Neural progenitor cell (in vitro differentiated cells): ENCODE measurements around the gene SCN8A. TPM values are rescaled to one million over a fixed set of nuclear protein-coding genes. Genes with fewer than 3 reads are reported as not detected.
"Not testable (repeated sequence)": the region's sequence is repeated elsewhere in the genome, so short reads cannot be mapped to it uniquely, and the experiment has no call there.

Experiments used
- DNase-seq: peaks from one replicate; pipeline ENCODE4 v3.0.0-alpha.2; 2016; ENCODE audit warnings: low spot score
- H2AFZ ChIP-seq: fragments of 200-600 bp; sonication (generic); replicated peaks from 2 replicates; pipeline ENCODE4 v1.6.1; 2016; ENCODE audit warnings: antibody characterized with exemption
- H3F3A ChIP-seq: fragments of 200-600 bp; sonication (generic); 2 replicates; pipeline ENCODE4 v1.6.1; 2016; ENCODE audit warnings: antibody characterized with exemption, low read depth
- H3K27ac ChIP-seq: fragments of 200-600 bp; sonication (generic); 2 replicates; pipeline ENCODE4 v1.5.1; 2016; ENCODE audit warnings: mild to moderate bottlenecking
- H3K27me3 ChIP-seq: fragments of 200-600 bp; sonication (generic); 2 replicates; pipeline ENCODE4 v1.6.1; 2016; ENCODE audit warnings: mild to moderate bottlenecking, moderate library complexity
- H3K36me3 ChIP-seq: fragments of 200-600 bp; sonication (generic); 2 replicates; pipeline ENCODE4 v1.5.1; 2016
- H3K4me1 ChIP-seq: fragments of 200-600 bp; sonication (generic); 2 replicates; pipeline ENCODE4 v1.6.1; 2016; ENCODE audit warnings: mixed run types
- H3K4me2 ChIP-seq: fragments of 200-600 bp; sonication (generic); 2 replicates; pipeline ENCODE4 v1.6.1; 2016
- H3K4me3 ChIP-seq: fragments of 200-600 bp; sonication (generic); 2 replicates; pipeline ENCODE4 v1.5.1; 2016
- H3K79me2 ChIP-seq: fragments of 200-600 bp; sonication (generic); 2 replicates; pipeline ENCODE4 v1.6.1; 2016; ENCODE audit warnings: low read depth
- H3K9ac ChIP-seq: fragments of 200-600 bp; sonication (generic); 2 replicates; pipeline ENCODE4 v1.6.1; 2016
- H3K9me3 ChIP-seq: fragments of 200-600 bp; sonication (generic); 2 replicates; pipeline ENCODE4 v1.5.1; 2016; ENCODE audit warnings: low read depth
- H4K20me1 ChIP-seq: fragments of 200-600 bp; sonication (generic); 2 replicates; pipeline ENCODE4 v1.6.1; 2016; ENCODE audit warnings: low read depth
- H3K27ac Mint-ChIP-seq: 3 replicates; pipeline ENCODE4 v1.8.0; 2021; ENCODE audit warnings: mixed read lengths
- H3K27me3 Mint-ChIP-seq: 2 replicates; pipeline ENCODE4 v1.8.0; 2022; ENCODE audit warnings: low read depth, mild to moderate bottlenecking, inconsistent platforms, moderate library complexity, mixed read lengths; ENCODE audit not compliant: insufficient read depth
- H3K36me3 Mint-ChIP-seq: 3 replicates; pipeline ENCODE4 v1.8.0; 2021; ENCODE audit warnings: mixed read lengths
- H3K4me1 Mint-ChIP-seq: 3 replicates; pipeline ENCODE4 v1.8.0; 2021; ENCODE audit warnings: mixed read lengths
- H3K4me3 Mint-ChIP-seq: 3 replicates; pipeline ENCODE4 v1.8.0; 2021; ENCODE audit warnings: mild to moderate bottlenecking, moderate library complexity, mixed read lengths
- H3K9me3 Mint-ChIP-seq: 3 replicates; pipeline ENCODE4 v1.8.0; 2020; ENCODE audit warnings: mixed read lengths
- EZH2 ChIP-seq: fragments of 200-600 bp; sonication (generic); IDR thresholded peaks from 2 replicates; pipeline ENCODE4 v1.6.1; 2017; ENCODE audit warnings: antibody characterized with exemption, mild to moderate bottlenecking, moderate library complexity
- EZH2phosphoT487 ChIP-seq: fragments of 200-600 bp; sonication (generic); IDR thresholded peaks from 2 replicates; pipeline ENCODE4 v1.6.1; 2017; ENCODE audit warnings: antibody characterized with exemption
- total RNA-seq: library from RNA; depleted of rRNA; stranded (reverse); fragments of >200 nt; gene quantifications from 2 replicates; pipeline ENCODE4 v1.2.3, GENCODE V29; 2015; ENCODE audit warnings: low replicate concordance
- TF ChIP-seq, protein P1 (sequence below): fragments of 200-600 bp; sonication (generic); IDR thresholded peaks from 2 replicates; pipeline ENCODE4 v1.5.1; 2017; ENCODE audit warnings: antibody characterized with exemption, mild to moderate bottlenecking

Gene SCN8A
- total RNA-seq, 1 donor from 2014 or later = 14.2 TPM

DNA sequence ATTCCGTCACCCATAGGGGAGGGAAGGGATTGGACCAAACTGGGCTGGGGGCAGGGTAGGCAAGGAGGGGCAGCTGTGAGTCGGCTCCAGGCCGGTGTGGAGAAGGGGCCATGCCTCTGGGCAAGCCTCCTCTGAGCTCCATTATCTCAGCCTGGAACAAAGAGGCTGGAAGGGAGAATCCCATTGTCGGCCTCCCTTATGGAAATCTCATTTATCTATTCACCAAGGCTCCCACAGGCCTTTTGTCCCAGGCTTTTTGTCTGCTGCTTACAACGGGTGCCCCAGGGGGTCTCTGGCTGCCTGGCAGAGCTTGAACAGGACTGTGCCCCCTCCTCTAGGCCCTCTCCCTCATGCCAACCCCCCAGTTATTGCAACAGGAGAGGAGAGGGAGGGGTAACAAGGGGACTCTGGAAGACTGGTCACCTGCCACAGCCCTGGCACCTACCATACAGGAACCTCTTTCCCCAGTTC is 238.0 kb downstream of the SCN8A start:
- Mint-ChIP-seq H3K27ac (peak overlapping the region; percentile 93), H3K27me3 (peaks cover 10% of the 10 kb centered on the region), H3K4me1 (peaks cover 77% of the 10 kb centered on the region), H3K36me3 (peaks cover 17% of the 10 kb centered on the region), H3K4me3 (no peak overlapping the region), H3K9me3 (no peaks in the 10 kb centered on the region)
- TF ChIP-seq EZH2phosphoT487 (no peak), EZH2 (no peak)
- TF ChIP-seq, protein P1, sequence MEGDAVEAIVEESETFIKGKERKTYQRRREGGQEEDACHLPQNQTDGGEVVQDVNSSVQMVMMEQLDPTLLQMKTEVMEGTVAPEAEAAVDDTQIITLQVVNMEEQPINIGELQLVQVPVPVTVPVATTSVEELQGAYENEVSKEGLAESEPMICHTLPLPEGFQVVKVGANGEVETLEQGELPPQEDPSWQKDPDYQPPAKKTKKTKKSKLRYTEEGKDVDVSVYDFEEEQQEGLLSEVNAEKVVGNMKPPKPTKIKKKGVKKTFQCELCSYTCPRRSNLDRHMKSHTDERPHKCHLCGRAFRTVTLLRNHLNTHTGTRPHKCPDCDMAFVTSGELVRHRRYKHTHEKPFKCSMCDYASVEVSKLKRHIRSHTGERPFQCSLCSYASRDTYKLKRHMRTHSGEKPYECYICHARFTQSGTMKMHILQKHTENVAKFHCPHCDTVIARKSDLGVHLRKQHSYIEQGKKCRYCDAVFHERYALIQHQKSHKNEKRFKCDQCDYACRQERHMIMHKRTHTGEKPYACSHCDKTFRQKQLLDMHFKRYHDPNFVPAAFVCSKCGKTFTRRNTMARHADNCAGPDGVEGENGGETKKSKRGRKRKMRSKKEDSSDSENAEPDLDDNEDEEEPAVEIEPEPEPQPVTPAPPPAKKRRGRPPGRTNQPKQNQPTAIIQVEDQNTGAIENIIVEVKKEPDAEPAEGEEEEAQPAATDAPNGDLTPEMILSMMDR = no peak
- H3K4me3 ChIP-seq = peak overlapping the region; percentile 20
- no peaks in the 10 kb centered on the region for H3K27me3 ChIP-seq
- H3K9ac ChIP-seq = no peak overlapping the region
- peak; percentile 95 for DNase-seq
- peaks cover 58% of the 10 kb centered on the region for H3K4me1 ChIP-seq
- no peaks in the 10 kb centered on the region for H3K9me3 ChIP-seq
- H3K79me2 ChIP-seq = peaks cover 67% of the 10 kb centered on the region
- H3K4me2 ChIP-seq = peak overlapping the region; percentile 69
- H3K27ac ChIP-seq = peak overlapping the region; percentile 73
- peaks cover 85% of the 10 kb centered on the region for H4K20me1 ChIP-seq
- no peaks in the 10 kb centered on the region for H3K36me3 ChIP-seq
- peaks cover 77% of the 10 kb centered on the region for H3F3A ChIP-seq
- H2AFZ ChIP-seq = no peak overlapping the region

DNA sequence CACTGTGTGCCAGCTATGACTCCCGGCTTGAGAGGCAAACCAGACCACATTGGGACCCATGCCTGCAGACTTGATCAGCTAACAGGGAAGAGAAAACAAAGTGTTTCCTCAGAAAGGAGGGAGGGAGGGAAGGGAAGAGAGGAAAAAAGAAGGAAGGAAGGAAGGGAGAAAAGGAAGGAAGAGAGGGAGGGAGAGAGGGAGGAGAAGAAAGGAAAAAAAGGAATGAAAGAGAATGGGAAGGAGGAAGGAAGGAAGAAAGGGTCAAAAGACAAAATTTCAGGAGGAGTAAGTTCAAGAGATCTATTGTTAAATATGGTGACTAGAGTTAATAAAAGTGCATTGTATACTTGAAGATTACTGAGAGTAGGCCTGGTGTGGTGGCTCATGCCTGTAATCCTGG is 238.6 kb downstream of the SCN8A start:
- Mint-ChIP-seq H3K27ac (peak overlapping the region; percentile 28), H3K9me3 (no peaks in the 10 kb centered on the region), H3K4me3 (no peak overlapping the region), H3K4me1 (peaks cover 76% of the 10 kb centered on the region), H3K27me3 (peaks cover 10% of the 10 kb centered on the region), H3K36me3 (peaks cover 11% of the 10 kb centered on the region)
- Histone ChIP-seq H2AFZ (no peak overlapping the region), H3K9ac (no peak overlapping the region), H3K36me3 (no peaks in the 10 kb centered on the region), H3K4me3 (no peak overlapping the region), H4K20me1 (peaks cover 84% of the 10 kb centered on the region), H3K9me3 (no peaks in the 10 kb centered on the region), H3K4me2 (peak overlapping the region; percentile 69), H3K27me3 (no peaks in the 10 kb centered on the region), H3K79me2 (peaks cover 70% of the 10 kb centered on the region), H3F3A (peaks cover 71% of the 10 kb centered on the region), H3K4me1 (peaks cover 62% of the 10 kb centered on the region), H3K27ac (peak overlapping the region; percentile 73)
- DNase-seq = no peak
- TF ChIP-seq EZH2phosphoT487 (no peak), EZH2 (no peak)
- TF ChIP-seq, protein P1 = no peak

DNA sequence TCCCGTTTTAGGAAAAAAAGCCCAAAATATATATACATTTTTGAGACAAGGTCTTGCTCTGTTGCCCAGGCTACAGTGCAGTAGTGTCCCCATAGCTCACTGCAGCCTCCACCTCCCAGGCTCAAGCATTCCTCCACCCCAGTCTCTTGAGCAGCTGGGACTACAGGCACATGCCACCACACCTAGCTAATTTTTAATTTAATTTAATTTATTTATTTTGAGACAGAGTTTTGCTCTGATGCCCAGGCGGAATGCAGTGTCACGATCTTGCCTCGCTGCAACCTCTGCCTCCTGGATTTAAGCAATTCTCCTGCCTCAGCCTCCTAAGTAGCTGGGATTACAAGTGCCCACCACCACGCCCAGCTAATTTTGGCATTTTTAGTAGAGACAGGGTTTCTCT is 240.8 kb downstream of the SCN8A start:
- H3K36me3 ChIP-seq, H3K27me3 Mint-ChIP-seq, H3K9ac ChIP-seq, H3K9me3 ChIP-seq, H3K4me3 Mint-ChIP-seq, H3K27me3 ChIP-seq, H3K9me3 Mint-ChIP-seq, DNase-seq, H2AFZ ChIP-seq, H3K4me3 ChIP-seq, H3K36me3 Mint-ChIP-seq: not testable (repeated sequence)
- peaks cover 78% of the 10 kb centered on the region for H3K4me1 Mint-ChIP-seq
- Histone ChIP-seq H3K4me1 (peaks cover 82% of the 10 kb centered on the region), H4K20me1 (peaks cover 90% of the 10 kb centered on the region), H3K27ac (peak overlapping the region; percentile 64), H3F3A (peaks cover 76% of the 10 kb centered on the region), H3K79me2 (peaks cover 73% of the 10 kb centered on the region), H3K4me2 (peak overlapping the region; percentile 66)
- H3K27ac Mint-ChIP-seq = peak overlapping the region; percentile 67

DNA sequence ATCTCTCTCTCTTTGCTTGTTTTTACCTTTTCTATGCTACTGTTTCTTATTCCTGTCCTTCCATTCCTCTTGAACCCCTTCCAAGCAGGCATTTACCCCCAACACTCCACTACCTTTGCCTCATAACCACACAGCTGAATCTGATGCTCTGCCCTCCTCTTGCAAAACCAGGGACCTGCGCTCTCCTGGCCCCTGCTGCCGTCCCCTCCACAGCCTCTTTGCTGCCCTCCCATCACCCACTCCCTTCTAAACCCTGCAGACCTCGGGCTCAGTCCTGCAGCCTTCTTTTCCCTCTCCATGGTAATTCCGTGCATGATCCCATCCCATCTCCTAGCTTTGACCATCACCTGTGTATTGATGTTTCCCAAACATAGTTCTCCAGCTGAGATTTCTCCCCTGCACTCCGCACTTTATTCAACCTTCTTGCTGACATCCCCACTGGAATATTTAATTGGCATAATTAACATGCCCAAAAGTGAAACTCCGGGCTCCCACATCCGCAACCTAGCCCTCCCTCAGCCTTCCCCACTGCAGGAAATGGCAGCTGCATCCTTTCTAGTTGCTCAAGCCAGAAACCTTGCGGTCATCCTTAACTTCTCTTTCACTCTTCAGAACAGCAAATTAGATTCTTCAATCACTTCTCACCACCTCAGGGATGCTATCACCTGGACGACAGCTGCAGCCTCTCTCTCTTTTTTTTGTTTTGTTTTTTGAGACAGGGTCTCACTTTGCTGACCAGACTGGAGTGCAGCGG is 241.5 kb downstream of the SCN8A start:
- no peak overlapping the region for H2AFZ ChIP-seq
- H3K27ac Mint-ChIP-seq = no peak overlapping the region
- no peak for TF ChIP-seq EZH2
- no peak for TF ChIP-seq EZH2phosphoT487
- TF ChIP-seq, protein P1 = no peak
- no peak overlapping the region for H3K4me3 Mint-ChIP-seq
- peaks cover 7% of the 10 kb centered on the region for H3K36me3 Mint-ChIP-seq
- H3K4me1 ChIP-seq = peaks cover 82% of the 10 kb centered on the region
- H4K20me1 ChIP-seq = peaks cover 89% of the 10 kb centered on the region
- H3K79me2 ChIP-seq = peaks cover 67% of the 10 kb centered on the region
- H3K4me3 ChIP-seq = no peak overlapping the region
- no peaks in the 10 kb centered on the region for H3K27me3 ChIP-seq
- H3K27ac ChIP-seq = no peak overlapping the region
- H3K9me3 Mint-ChIP-seq = no peaks in the 10 kb centered on the region
- no peak overlapping the region for H3K9ac ChIP-seq
- peaks cover 6% of the 10 kb centered on the region for H3K27me3 Mint-ChIP-seq
- peaks cover 79% of the 10 kb centered on the region for H3K4me1 Mint-ChIP-seq
- no peaks in the 10 kb centered on the region for H3K9me3 ChIP-seq
- peaks cover 77% of the 10 kb centered on the region for H3F3A ChIP-seq
- no peaks in the 10 kb centered on the region for H3K36me3 ChIP-seq
- H3K4me2 ChIP-seq = no peak overlapping the region
- no peak for DNase-seq
